Left ventricle myocardium superior (tissue), 1 donor: ENCODE results near the gene MANSC1. TPM values are rescaled to one million over a fixed set of nuclear protein-coding genes. Genes with fewer than 3 reads are reported as not detected.

Source experiments
- ATAC-seq: fragments of 200-7000 bp; cut with Tn5 transposase; one replicate; pipeline ENCODE4 v1.9.1; 2020; ENCODE audit warnings: mild to moderate bottlenecking, moderate library complexity
- DNase-seq: peaks from one replicate; pipeline ENCODE4 v3.0.0-alpha.2; 2020
- intact Hi-C: fragments of 100-400 bp; cut with micrococcal nuclease; formaldehyde crosslinking; loops from one replicate; pipeline ENCODE4 v1.11.0; 2022
- long read RNA-seq: library from polyadenylated mRNA; unstranded; transcript quantifications from one replicate; pipeline ENCODE4 v2.0.0, GENCODE V29; 2021
- total RNA-seq: library from RNA; stranded (reverse); fragmentation: NEBNext Ultra II Directional; extraction: Animal tissue kit (Norgen Biotek cat#: 25700); gene quantifications from one replicate; pipeline ENCODE4 v1.2.1, GENCODE V29; 2021
- donor health status: DM: no; HTN: yes; CAD: no; lungs with severe emphysema.

MANSC1 gene
- 8.4 TPM for total RNA-seq
- long read RNA-seq, full-length matches to known transcripts = 2 of 4 reads
- long read RNA-seq, partial matches to known transcripts = 1 of 4 reads
- long read RNA-seq, other reads (novel, unspliced or antisense) = 1 of 4 reads

GRCh38 chr12:12349711-12350665, at the start of gene MANSC1:
Gene MANSC1, minus strand, starts transcription at chr12:12350242. Its CDS starts 6,928 bp downstream, at chr12:12343314.
- DNase-seq = peak; percentile 80

DNA sequence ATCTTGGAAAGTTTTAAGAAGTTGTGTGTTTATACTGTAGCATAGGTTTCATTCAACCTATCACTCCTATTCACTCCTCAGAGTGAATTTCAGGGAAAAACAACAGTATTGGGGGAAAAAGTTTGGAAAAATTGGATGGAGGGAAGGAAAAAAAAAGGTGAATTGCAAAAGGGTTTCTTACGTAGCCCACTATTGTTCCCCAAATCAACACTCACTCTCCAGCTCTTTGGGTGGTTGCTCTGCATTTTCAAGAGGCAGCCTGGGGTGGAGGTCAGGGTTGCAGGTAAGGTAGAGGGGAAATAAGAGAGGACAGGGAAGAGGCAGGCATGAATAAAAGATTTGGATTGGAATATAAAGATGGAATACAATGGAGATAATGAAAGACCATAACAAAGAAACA, 49.1 kb upstream of the MANSC1 start:
- no peak for ATAC-seq
- intact Hi-C loops = no loop called here
- no peak for DNase-seq

More at GRCh38 chr12:12349711-12350665, at the start of gene MANSC1:
- intact Hi-C loops = no loop called here
- ATAC-seq = peak; percentile 92

- intact Hi-C loops = no loop called here
- peak; percentile 56 for DNase-seq
- peak; percentile 98 for ATAC-seq
Measured at GRCh38 chr12:12398026-12398859, 48.2 kb upstream of the MANSC1 start.

DNA sequence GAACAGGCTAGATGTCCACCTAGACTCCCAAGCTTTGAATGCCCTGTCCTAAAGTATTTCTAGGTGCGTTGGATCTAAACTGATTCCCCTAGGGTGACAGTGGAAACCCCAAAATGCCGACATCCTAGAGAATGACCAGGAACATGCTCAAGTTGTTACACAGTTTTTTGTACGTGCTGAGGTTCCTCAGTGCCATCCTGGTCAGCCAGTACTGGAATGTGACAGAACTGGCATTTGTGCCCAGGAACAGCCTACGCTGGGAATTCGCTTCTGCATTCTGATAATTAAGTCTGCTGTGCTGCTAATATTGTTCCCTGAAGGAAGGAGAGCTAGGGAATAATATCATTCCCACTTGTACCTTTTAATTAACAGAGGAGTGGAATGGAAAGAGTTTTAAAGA, 47.1 kb upstream of the MANSC1 start:
- intact Hi-C loops = no loop called here
- DNase-seq (no peak), ATAC-seq (no peak)

- intact Hi-C loops = no loop called here
- ATAC-seq (no peak), DNase-seq (no peak)
Measured at GRCh38 chr12:12396694-12397093, 46.7 kb upstream of the MANSC1 start.

DNA sequence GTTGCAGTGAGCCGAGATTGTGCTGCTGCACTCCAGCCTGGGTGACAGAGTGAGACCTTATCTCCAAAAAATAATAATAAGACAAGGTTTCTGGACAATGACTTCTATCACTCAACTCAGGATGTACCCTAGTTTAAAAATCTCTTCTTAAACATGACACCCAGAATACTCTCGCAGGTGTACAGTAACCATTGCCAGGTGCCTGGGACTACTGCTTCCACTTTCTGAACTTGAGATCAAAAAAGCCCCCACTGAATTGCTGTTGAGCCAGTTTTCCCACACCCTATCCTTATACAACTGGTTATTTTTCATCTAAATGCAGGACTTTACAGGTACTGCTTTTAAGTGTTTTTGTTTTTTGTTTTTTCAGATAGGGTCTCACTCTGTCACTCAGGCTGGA, 43.1 kb upstream of the MANSC1 start:
- no peak for ATAC-seq
- intact Hi-C loops = no loop called here
- no peak for DNase-seq

GRCh38 chr12:12392413-12392812, 42.4 kb upstream of the MANSC1 start:
- no peak for ATAC-seq
- no peak for DNase-seq
- intact Hi-C loops = no loop called here

- intact Hi-C loops = no loop called here
- no peak for ATAC-seq
- no peak for DNase-seq
Measured at GRCh38 chr12:12387501-12387900, 37.5 kb upstream of the MANSC1 start.

- DNase-seq = no peak
- intact Hi-C loops = no loop called here
- no peak for ATAC-seq
Measured at GRCh38 chr12:12384571-12385340, 34.7 kb upstream of the MANSC1 start.

DNA sequence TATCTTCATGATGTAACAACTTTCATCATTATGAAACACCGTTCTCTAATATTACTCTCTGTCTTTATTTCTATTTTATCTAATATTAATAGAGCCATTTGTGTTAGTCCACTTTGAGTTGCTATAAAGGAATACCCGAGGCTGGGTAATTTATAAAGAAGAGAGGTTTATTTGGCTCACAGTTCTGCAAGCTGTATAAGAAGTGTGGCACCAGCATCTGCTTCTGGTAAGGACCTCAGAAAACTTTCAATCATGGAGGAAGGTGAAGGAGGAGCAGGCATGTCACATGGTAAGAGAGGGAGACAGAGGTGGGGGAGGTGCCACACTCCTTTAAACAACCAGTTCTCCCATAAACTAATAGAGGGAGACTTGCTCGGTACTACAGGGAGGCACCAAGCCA, 31.9 kb upstream of the MANSC1 start:
- no peak for DNase-seq
- intact Hi-C loops = no loop called here
- ATAC-seq = no peak

DNA sequence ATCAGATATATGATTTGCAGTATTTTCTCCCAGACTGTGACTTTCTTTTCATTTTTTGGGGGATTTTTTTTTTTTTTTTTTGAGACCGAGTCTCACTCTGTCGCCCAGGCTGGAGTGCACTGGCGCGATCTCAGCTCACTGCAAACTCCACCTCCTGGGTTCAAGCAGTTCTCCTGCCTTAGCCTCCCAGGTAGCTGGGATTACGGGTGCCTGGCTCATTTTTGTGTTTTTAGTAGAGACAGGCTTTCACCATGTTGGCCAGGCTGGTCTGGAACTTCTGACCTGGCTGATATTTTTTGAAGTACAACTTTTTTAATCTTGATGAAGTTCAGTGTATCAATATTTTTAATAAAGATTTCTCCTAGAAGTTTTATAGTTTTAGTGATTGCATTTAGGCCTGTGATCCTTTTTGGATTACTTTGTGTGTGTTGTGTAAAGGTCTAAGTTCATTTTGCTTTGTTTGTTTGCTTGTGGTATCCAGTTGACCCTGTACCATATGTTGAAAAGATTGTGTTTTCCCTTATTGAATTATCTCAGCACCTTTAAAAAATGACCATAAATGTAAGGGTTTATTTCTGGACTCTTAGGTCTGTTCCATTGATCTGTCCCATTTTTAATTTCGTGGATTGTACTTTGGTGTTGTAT, 31.0 kb upstream of the MANSC1 start:
- no peak for DNase-seq
- ATAC-seq = no peak
- intact Hi-C loops = no loop called here

DNA sequence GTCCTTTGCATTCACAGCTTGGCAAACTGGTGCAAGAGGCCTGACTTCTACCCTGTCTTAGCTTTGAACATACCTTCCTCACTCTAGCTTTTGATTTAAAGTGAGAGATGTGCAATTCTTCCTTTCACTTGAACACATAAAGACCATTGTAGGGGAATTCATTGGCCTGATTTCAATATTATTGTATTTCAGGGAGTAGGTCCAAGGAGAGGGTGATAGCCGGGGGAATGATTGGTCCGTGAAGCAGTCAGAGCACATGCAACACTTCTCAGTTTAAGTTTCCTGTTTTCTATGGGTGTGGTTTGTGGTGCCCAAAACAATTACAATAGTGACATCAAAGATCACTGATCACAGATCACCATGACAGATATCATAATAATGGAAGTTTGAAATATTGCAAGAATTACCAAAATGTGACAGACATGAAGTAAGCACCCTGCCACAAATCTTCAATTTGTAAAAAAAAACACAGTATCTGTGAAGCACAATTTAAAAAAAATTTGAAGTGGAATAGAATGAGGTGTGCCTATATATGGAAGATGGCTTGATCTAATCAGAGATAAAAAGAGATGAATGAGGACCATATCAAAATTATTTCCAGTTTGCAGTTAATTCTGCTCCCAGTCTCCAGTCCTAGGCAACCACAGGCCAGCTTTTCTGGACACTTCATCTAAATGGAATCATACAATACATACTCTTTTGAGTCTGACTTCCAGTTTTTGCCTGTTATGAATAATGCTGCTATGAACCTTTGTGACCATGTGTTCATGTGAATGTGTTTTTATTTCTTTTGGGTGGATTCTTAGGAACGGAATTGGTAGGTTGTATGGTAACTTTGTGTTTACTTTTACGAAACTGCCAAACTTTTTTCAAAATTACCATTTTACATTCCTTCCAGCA, 30.0 kb upstream of the MANSC1 start:
- DNase-seq = no peak
- intact Hi-C loops = loop anchor here (5.0 kb wide), 1 partner anchor 277 kb away; no protein-coding TSS in a partner anchor
- peak; percentile 33 for ATAC-seq

DNA sequence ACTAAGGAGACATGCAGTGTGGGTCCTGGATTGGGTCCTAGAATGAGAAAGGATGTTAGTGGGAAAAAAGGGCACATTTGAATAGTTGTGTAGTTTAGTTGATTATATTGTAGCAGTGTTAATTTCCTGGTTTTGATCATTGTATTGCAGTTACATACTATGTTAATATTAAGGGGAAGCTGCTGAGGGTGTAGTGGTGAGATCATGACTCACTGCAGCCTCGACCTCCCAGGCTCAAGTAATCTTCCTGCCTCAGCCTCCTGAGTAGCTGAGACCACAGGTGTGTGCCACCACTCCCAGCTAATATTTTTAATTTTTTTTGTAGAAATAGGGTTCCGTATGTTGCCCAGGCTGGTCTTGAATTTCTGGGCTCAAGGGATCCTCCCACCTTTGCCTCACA, 28.6 kb upstream of the MANSC1 start:
- DNase-seq = no peak
- no peak for ATAC-seq
- intact Hi-C loops = loop anchor here (5.0 kb wide), 1 partner anchor 279 kb away; no protein-coding TSS in a partner anchor

DNA sequence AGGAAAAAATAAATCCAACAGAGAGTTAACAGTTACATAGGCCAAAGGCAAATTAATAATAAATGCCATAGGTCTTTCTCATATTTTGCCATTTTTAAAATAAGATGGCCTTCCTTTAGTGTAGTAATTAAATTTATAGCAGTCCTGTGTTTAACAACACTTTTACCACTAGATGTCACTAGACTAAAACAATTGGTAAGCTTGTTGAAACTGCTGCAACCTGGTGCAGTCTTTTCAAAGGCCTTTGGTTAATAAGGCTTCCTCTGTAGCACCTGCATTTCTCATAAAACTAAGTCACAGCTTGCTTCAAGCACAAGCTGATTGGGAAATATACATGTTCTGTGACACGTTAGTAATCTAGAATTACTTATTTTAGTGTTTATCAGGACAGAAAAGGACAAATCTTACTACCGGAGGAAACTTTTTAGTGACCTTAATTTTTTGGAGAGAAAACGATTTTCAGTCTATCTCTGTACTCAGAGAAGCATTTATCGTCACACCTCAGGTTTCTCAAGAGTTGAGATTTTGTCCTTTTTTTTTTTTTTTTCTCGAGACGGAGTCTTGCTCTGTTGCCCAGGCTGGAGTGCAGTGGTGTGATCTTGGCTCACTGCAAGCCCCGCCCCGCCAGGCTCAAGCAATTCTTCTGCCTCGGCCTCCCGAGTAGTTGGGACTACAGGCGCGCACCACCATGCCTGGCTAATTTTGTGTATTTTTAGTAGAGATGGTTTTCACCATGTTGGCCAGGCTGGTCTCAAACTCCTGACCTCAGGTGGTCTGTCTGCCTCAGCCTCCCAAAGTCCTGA, 26.8 kb upstream of the MANSC1 start:
- ATAC-seq (peak; percentile 86), DNase-seq (no peak)
- intact Hi-C loops = loop anchor here (2.0 to 5.0 kb wide), 2 partner anchors 188 to 280 kb away; no protein-coding TSS in a partner anchor

DNA sequence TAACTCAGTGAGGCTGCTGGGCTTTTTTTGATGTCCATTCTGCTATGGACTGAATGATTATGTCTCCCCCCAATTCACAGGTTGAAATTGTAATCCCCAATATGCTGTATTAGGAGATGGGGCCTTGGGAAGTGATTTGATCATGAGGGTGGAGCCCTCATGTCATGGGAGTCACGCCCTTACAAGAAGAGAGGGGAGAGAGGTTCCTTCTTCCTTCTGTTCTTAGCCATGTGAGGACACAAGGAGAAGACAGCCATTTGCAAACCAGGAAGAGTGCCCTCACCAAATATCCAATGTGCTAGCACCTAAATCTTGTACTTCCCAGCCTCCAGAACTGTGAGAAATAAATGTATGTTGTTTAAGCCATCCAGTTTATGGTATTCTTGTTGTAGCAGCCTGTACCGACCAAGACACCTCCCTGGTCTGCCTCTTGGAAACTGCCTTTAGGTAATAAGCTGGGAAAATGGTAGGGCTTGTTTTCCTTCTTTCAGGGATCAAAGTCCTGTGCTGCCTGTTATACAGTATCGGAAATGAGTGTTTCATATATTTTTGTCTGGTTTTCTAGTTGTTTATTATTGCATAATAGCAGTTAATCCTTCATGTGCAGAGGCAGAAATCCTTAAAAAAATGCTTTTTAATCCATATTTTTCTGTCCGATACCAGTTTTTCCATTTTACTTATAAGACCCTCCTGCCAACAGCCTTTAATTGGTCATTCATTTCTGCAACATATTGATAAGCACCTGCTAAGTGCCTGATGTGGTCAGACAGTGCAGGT, 23.1 kb upstream of the MANSC1 start:
- intact Hi-C loops = no loop called here
- DNase-seq (no peak), ATAC-seq (no peak)

GRCh38 chr12:12367482-12367998, 17.5 kb upstream of the MANSC1 start:
- intact Hi-C loops = no loop called here

More at GRCh38 chr12:12367482-12367998, 17.5 kb upstream of the MANSC1 start:
- ATAC-seq = no peak
- no peak for DNase-seq
